Kidney epithelial cell (primary cell): ENCODE data around the gene DPYD. TPM values are rescaled to one million over a fixed set of nuclear protein-coding genes. Genes with fewer than 3 reads are reported as not detected.

Experiments used
- DNase-seq: peaks from one replicate; pipeline ENCODE4 v3.0.0-alpha.2; 2010; ENCODE audit warnings: low read depth
- H3K27me3 ChIP-seq: 2 replicates; pipeline ENCODE4 v1.6.0; 2011; ENCODE audit warnings: low read length; ENCODE audit not compliant: control insufficient read depth, insufficient read depth
- H3K36me3 ChIP-seq: 2 replicates; pipeline ENCODE4 v1.5.1; 2011; ENCODE audit warnings: low read length; ENCODE audit not compliant: control insufficient read depth, insufficient read depth
- H3K4me3 ChIP-seq: 2 replicates; pipeline ENCODE4 v1.5.1; 2011; ENCODE audit warnings: low read depth, mild to moderate bottlenecking, control low read depth, low read length
- total RNA-seq: library from RNA; depleted of rRNA; stranded (reverse); fragments of >200 nt; gene quantifications from 2 replicates; pipeline ENCODE4 v1.2.3, GENCODE V29; 2015
- TF ChIP-seq, protein P1 (sequence below): IDR thresholded peaks from 2 replicates; pipeline ENCODE4 v1.5.1; 2011; ENCODE audit warnings: mild to moderate bottlenecking, moderate library complexity, low read length, control low read depth, inconsistent platforms; ENCODE audit not compliant: insufficient read depth, poor library complexity, severe bottlenecking

DPYD gene
- total RNA-seq, 1 donor from 2014 or later: 1.6 TPM

DNA sequence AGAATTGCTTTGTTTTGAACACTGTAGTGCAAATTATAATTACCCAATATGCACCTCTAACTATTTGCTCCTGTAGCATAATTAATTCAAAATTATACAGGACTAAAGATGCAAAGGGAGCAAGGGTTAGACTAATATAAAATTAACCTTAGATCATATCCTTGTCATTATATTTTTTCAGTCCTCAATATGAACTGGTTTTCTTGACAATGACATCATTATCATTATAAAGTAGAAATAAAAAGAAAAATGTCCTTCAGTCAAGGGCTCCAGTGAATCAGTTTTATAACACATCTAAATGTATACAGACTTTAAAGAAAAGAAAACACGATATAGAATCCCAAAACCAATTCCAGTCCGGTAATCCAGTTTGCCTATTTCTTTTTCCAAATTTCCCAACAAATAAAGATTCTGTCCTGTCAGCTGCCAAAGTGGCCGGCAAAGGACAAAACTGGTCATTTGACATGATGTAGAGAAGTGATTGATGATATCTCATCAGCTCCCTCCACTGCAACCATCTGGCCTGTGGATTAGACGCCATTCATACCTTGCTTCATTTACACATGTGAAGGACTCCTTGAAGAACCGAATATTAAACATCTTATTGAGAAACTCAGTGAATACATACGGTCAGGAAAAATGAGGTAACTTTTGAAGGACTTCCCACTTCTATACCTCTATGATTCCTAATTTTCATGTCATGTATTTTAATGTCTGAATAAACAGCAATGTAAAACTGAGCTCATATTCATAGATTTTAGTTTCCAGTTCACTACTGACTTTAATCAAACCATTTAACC lies 15.5 kb downstream of the DPYD start:
- H3K4me3 ChIP-seq: no peak overlapping the region
- TF ChIP-seq, protein P1, sequence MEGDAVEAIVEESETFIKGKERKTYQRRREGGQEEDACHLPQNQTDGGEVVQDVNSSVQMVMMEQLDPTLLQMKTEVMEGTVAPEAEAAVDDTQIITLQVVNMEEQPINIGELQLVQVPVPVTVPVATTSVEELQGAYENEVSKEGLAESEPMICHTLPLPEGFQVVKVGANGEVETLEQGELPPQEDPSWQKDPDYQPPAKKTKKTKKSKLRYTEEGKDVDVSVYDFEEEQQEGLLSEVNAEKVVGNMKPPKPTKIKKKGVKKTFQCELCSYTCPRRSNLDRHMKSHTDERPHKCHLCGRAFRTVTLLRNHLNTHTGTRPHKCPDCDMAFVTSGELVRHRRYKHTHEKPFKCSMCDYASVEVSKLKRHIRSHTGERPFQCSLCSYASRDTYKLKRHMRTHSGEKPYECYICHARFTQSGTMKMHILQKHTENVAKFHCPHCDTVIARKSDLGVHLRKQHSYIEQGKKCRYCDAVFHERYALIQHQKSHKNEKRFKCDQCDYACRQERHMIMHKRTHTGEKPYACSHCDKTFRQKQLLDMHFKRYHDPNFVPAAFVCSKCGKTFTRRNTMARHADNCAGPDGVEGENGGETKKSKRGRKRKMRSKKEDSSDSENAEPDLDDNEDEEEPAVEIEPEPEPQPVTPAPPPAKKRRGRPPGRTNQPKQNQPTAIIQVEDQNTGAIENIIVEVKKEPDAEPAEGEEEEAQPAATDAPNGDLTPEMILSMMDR: no peak
- no peaks in the 10 kb centered on the region for H3K27me3 ChIP-seq
- H3K36me3 ChIP-seq: no peaks in the 10 kb centered on the region
- DNase-seq: no peak

DNA sequence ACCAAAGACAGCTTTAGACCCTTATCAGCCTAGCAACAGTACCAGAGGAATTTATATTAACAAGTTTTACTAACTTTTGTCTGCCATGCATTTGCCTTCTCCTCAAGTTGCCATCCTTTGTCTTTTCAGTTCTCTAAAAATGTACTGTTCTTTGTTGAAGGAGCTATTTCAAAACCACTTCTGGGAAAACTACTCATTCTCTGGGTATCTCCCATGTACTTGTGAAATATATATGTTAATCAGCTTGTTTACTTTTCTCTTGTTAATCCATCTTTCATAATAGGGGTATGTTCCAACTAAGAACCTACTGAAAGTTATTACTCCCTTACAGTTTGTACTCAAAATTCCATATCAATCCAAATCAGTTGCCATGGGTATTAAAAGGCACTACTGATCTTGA lies 16.3 kb downstream of the DPYD start:
- no peak for DNase-seq
- no peak overlapping the region for H3K4me3 ChIP-seq
- TF ChIP-seq, protein P1: no peak
- H3K27me3 ChIP-seq: no peaks in the 10 kb centered on the region
- no peaks in the 10 kb centered on the region for H3K36me3 ChIP-seq

DNA sequence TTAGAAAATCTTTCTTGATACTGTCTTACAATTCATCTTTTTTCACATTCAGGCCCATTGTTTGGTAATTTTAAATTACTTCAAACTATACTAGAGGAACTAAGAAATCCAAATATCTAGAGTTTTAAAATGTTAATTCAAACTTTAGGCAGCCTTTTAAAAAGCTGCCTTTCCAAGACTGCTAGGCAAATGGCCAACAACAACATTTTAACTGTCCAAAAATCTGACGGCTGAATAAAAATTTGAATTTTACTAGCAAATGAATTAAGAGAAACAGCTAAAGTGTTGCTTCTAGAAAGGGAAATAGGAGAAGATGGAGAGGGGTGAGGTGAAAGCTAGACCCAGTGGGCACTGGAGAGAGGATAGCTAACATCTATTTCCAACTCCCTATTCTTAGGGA lies 17.2 kb downstream of the DPYD start:
- DNase-seq: no peak

DNA sequence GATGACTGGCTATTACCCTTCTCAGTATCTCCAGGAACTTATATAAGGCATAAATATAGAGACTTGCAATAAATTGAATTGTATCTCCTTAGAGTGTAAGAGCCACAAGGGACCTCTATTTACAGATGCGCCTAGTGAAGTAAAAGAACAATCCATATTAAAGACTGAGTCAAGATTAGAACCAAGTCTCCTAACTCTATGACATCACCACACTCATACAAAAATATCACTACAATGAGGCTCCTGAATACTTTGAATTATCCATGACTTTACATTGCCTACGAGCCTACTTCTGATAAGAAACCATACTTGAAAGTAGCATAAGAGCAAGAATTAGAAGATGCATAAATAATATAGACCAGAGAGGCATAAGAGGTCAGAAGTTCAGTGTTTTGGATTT lies 18.8 kb downstream of the DPYD start:
- DNase-seq: no peak
- H3K4me3 ChIP-seq: no peak overlapping the region
- TF ChIP-seq, protein P1: no peak
- no peaks in the 10 kb centered on the region for H3K27me3 ChIP-seq
- H3K36me3 ChIP-seq: no peaks in the 10 kb centered on the region

More for the DNA sequence above, 17.2 kb downstream of the DPYD start:
- Histone ChIP-seq H3K4me3 (no peak overlapping the region), H3K36me3 (no peaks in the 10 kb centered on the region), H3K27me3 (no peaks in the 10 kb centered on the region)
- TF ChIP-seq, protein P1: no peak

DNA sequence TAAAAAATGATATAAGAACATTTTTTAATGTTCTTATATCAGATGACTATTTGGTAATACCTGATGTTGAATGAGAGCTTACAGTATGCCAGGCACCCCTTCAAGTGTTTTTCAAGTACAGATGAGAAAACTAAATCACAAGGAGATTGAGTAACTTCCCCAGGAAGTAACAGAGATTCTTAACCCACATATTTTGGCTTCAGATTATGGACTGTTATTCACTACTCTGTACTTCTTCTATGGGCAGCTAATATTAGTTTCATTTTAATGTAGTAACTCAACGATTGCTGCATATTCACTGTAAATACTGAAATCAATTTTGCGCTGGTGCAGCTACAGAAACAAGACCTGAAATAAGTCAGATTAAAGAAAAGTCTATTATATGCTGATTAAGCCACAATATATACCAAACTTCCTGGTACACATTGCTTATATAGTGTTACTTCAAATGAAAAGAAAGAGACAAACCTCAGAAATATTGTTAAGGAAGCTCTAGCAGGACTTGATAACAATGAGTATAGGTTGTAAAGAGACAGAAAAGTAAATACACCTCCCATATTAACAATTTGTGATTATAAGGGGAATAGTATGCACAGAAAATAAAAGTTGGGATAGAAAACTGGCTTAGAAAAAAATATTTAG lies 19.7 kb downstream of the DPYD start:
- H3K36me3 ChIP-seq: no peaks in the 10 kb centered on the region
- TF ChIP-seq, protein P1: no peak
- no peak for DNase-seq
- no peaks in the 10 kb centered on the region for H3K27me3 ChIP-seq
- no peak overlapping the region for H3K4me3 ChIP-seq
